ENCODE results near the gene DAZ1.
"Not testable (repeated sequence)": the region's sequence is repeated elsewhere in the genome, so short reads cannot be mapped to it uniquely, and the experiment has no call there.

DNA sequence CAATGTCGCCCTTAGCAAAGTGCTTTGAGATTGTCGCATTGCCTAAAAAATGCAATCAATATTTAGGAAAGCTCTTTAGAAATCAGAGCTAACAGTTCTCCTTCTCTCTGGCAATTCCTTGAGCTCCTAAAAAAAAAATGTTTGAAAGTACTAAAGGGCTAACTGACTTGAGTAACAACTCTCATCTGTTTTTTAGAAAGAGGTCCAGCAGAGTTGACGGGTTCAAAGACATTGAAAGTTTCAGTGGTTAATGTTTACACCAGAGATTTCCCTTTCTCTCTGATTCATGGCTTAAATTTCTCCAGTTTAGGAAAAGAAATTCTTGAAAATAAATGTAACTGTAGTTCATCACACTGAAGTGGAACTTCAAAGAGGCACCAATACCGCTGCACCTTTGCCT is 11.9 kb upstream of the DAZ1 start:
- not testable (repeated sequence) for TF ChIP-seq POLR2A (IDR thresholded peaks at IDR 0.05)
- TF ChIP-seq, protein P1, sequence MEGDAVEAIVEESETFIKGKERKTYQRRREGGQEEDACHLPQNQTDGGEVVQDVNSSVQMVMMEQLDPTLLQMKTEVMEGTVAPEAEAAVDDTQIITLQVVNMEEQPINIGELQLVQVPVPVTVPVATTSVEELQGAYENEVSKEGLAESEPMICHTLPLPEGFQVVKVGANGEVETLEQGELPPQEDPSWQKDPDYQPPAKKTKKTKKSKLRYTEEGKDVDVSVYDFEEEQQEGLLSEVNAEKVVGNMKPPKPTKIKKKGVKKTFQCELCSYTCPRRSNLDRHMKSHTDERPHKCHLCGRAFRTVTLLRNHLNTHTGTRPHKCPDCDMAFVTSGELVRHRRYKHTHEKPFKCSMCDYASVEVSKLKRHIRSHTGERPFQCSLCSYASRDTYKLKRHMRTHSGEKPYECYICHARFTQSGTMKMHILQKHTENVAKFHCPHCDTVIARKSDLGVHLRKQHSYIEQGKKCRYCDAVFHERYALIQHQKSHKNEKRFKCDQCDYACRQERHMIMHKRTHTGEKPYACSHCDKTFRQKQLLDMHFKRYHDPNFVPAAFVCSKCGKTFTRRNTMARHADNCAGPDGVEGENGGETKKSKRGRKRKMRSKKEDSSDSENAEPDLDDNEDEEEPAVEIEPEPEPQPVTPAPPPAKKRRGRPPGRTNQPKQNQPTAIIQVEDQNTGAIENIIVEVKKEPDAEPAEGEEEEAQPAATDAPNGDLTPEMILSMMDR (IDR thresholded peaks at IDR 0.05): not testable (repeated sequence)

Data from Peyer's patch (tissue), 4 donors.